Activated T-cell treated with anti-CD3 and anti-CD28 coated beads, Interleukin-2, amount 50 U/mL, for 24 hours (primary cell): Measurements from ENCODE around the gene MYBPC1.
"Not testable (repeated sequence)": the region's sequence is repeated elsewhere in the genome, so short reads cannot be mapped to it uniquely, and the experiment has no call there.

Experiments used
- DNase-seq: peaks from one replicate; pipeline ENCODE4 v3.0.0-alpha.2; 2020
- H3K27ac Mint-ChIP-seq: 2 replicates; pipeline ENCODE4 v1.8.0; 2020; ENCODE audit warnings: mild to moderate bottlenecking, mixed read lengths
- H3K27me3 Mint-ChIP-seq: 2 replicates; pipeline ENCODE4 v1.8.0; 2020; ENCODE audit warnings: mixed read lengths
- H3K36me3 Mint-ChIP-seq: 2 replicates; pipeline ENCODE4 v1.8.0; 2020; ENCODE audit warnings: low read depth, mixed read lengths
- H3K4me1 Mint-ChIP-seq: 2 replicates; pipeline ENCODE4 v1.8.0; 2020; ENCODE audit warnings: low read depth, mixed read lengths
- H3K4me3 Mint-ChIP-seq: 2 replicates; pipeline ENCODE4 v1.8.0; 2020; ENCODE audit warnings: mild to moderate bottlenecking, moderate library complexity, mixed read lengths
- H3K9me3 Mint-ChIP-seq: 2 replicates; pipeline ENCODE4 v1.8.0; 2020; ENCODE audit warnings: mixed read lengths

Gene MYBPC1

GRCh38 chr12:101594700-101595099 is at the start of gene MYBPC1:
Gene MYBPC1, plus strand, starts transcription at chr12:101594971. Its CDS starts 100 bp downstream, at chr12:101595071.
- H3K4me3 Mint-ChIP-seq, result no peak within 1 kb of the TSS

GRCh38 chr12:101551362-101552114 is 43.2 kb upstream of the MYBPC1 start:
- H3K4me1 Mint-ChIP-seq, result no peaks in the 10 kb centered on the region
- H3K27ac Mint-ChIP-seq, result no peak overlapping the region
- peaks cover 15% of the 10 kb centered on the region for H3K27me3 Mint-ChIP-seq
- H3K36me3 Mint-ChIP-seq, result no peaks in the 10 kb centered on the region
- no peak for DNase-seq
- peaks cover 2% of the 10 kb centered on the region for H3K9me3 Mint-ChIP-seq
- no peak overlapping the region for H3K4me3 Mint-ChIP-seq

More at GRCh38 chr12:101594700-101595099, at the start of gene MYBPC1:
- H3K36me3 Mint-ChIP-seq, result no peaks in the 10 kb centered on the region
- H3K9me3 Mint-ChIP-seq, result no peaks in the 10 kb centered on the region
- no peaks in the 10 kb centered on the region for H3K4me1 Mint-ChIP-seq
- H3K27ac Mint-ChIP-seq, result no peak within 1 kb of the TSS
- H3K27me3 Mint-ChIP-seq, result no peaks in the 10 kb centered on the region
- DNase-seq, result no peak

GRCh38 chr12:101552277-101552676 is 42.5 kb upstream of the MYBPC1 start:
- Mint-ChIP-seq H3K27ac (no peak overlapping the region), H3K9me3 (peaks cover 2% of the 10 kb centered on the region), H3K4me1 (no peaks in the 10 kb centered on the region), H3K27me3 (peaks cover 15% of the 10 kb centered on the region), H3K36me3 (no peaks in the 10 kb centered on the region), H3K4me3 (no peak overlapping the region)
- DNase-seq, result no peak

- Mint-ChIP-seq H3K36me3 (no peaks in the 10 kb centered on the region), H3K27me3 (peaks cover 18% of the 10 kb centered on the region), H3K4me1 (no peaks in the 10 kb centered on the region), H3K9me3 (peaks cover 3% of the 10 kb centered on the region), H3K27ac (no peak overlapping the region), H3K4me3 (no peak overlapping the region)
- no peak for DNase-seq
Observed at GRCh38 chr12:101557094-101557493, 37.7 kb upstream of the MYBPC1 start.

- not testable (repeated sequence) for DNase-seq, H3K36me3 Mint-ChIP-seq, H3K27ac Mint-ChIP-seq, H3K4me3 Mint-ChIP-seq, H3K9me3 Mint-ChIP-seq, H3K4me1 Mint-ChIP-seq
- H3K27me3 Mint-ChIP-seq, result peaks cover 13% of the 10 kb centered on the region
Observed at GRCh38 chr12:101558726-101559125, 36.0 kb upstream of the MYBPC1 start.

- Mint-ChIP-seq H3K4me1 (peaks cover 15% of the 10 kb centered on the region), H3K9me3 (peaks cover 6% of the 10 kb centered on the region), H3K27me3 (peaks cover 7% of the 10 kb centered on the region), H3K36me3 (no peaks in the 10 kb centered on the region), H3K27ac (no peak overlapping the region), H3K4me3 (no peak overlapping the region)
- DNase-seq, result no peak
Observed at GRCh38 chr12:101563212-101563611, 31.6 kb upstream of the MYBPC1 start.

- Mint-ChIP-seq H3K4me3 (no peak overlapping the region), H3K9me3 (peaks cover 3% of the 10 kb centered on the region)
Observed at GRCh38 chr12:101564912-101565311, 29.9 kb upstream of the MYBPC1 start.

GRCh38 chr12:101566318-101566717 is 28.5 kb upstream of the MYBPC1 start:
- Mint-ChIP-seq H3K4me1 (peaks cover 17% of the 10 kb centered on the region), H3K27me3 (peaks cover 8% of the 10 kb centered on the region), H3K4me3 (no peak overlapping the region), H3K36me3 (no peaks in the 10 kb centered on the region), H3K27ac (peak overlapping the region; percentile 31), H3K9me3 (peaks cover 3% of the 10 kb centered on the region)
- DNase-seq, result no peak

More at GRCh38 chr12:101564912-101565311, 29.9 kb upstream of the MYBPC1 start:
- Mint-ChIP-seq H3K36me3 (no peaks in the 10 kb centered on the region), H3K4me1 (peaks cover 15% of the 10 kb centered on the region), H3K27ac (no peak overlapping the region), H3K27me3 (peaks cover 11% of the 10 kb centered on the region)
- DNase-seq, result no peak

- no peak overlapping the region for H3K27ac Mint-ChIP-seq
- H3K4me1 Mint-ChIP-seq, result peaks cover 17% of the 10 kb centered on the region
- no peak overlapping the region for H3K4me3 Mint-ChIP-seq
- no peaks in the 10 kb centered on the region for H3K36me3 Mint-ChIP-seq
- H3K27me3 Mint-ChIP-seq, result peaks cover 16% of the 10 kb centered on the region
- DNase-seq, result no peak
- peaks cover 3% of the 10 kb centered on the region for H3K9me3 Mint-ChIP-seq
Observed at GRCh38 chr12:101567918-101568317, 26.9 kb upstream of the MYBPC1 start.

- no peak for DNase-seq
- H3K4me3 Mint-ChIP-seq, result no peak overlapping the region
- peaks cover 23% of the 10 kb centered on the region for H3K27me3 Mint-ChIP-seq
- no peaks in the 10 kb centered on the region for H3K36me3 Mint-ChIP-seq
- H3K27ac Mint-ChIP-seq, result no peak overlapping the region
- peaks cover 16% of the 10 kb centered on the region for H3K4me1 Mint-ChIP-seq
- H3K9me3 Mint-ChIP-seq, result peaks cover 3% of the 10 kb centered on the region
Observed at GRCh38 chr12:101570047-101570446, 24.7 kb upstream of the MYBPC1 start.

- no peak for DNase-seq
- H3K9me3 Mint-ChIP-seq, result peaks cover 2% of the 10 kb centered on the region
- no peak overlapping the region for H3K27ac Mint-ChIP-seq
- no peaks in the 10 kb centered on the region for H3K36me3 Mint-ChIP-seq
- peaks cover 23% of the 10 kb centered on the region for H3K27me3 Mint-ChIP-seq
- H3K4me3 Mint-ChIP-seq, result no peak overlapping the region
- H3K4me1 Mint-ChIP-seq, result peaks cover 13% of the 10 kb centered on the region
Observed at GRCh38 chr12:101571105-101571504, 23.7 kb upstream of the MYBPC1 start.

GRCh38 chr12:101573743-101574142 is 21.0 kb upstream of the MYBPC1 start:
- Mint-ChIP-seq H3K4me3 (no peak overlapping the region), H3K4me1 (peaks cover 2% of the 10 kb centered on the region), H3K27me3 (peaks cover 19% of the 10 kb centered on the region), H3K36me3 (no peaks in the 10 kb centered on the region), H3K9me3 (no peaks in the 10 kb centered on the region), H3K27ac (no peak overlapping the region)
- no peak for DNase-seq

- no peak for DNase-seq
- Mint-ChIP-seq H3K27ac (no peak overlapping the region), H3K4me3 (no peak overlapping the region), H3K9me3 (no peaks in the 10 kb centered on the region), H3K36me3 (no peaks in the 10 kb centered on the region), H3K27me3 (peaks cover 27% of the 10 kb centered on the region), H3K4me1 (no peaks in the 10 kb centered on the region)
Observed at GRCh38 chr12:101578417-101578816, 16.4 kb upstream of the MYBPC1 start.

- Mint-ChIP-seq H3K9me3 (no peaks in the 10 kb centered on the region), H3K27me3 (peaks cover 33% of the 10 kb centered on the region), H3K4me3 (no peak overlapping the region), H3K36me3 (no peaks in the 10 kb centered on the region), H3K27ac (no peak overlapping the region), H3K4me1 (no peaks in the 10 kb centered on the region)
- DNase-seq, result no peak
Observed at GRCh38 chr12:101581190-101581589, 13.6 kb upstream of the MYBPC1 start.

GRCh38 chr12:101582937-101583336 is 11.8 kb upstream of the MYBPC1 start:
- H3K27ac Mint-ChIP-seq, result no peak overlapping the region
- H3K4me3 Mint-ChIP-seq, result no peak overlapping the region
- DNase-seq, result no peak
- no peaks in the 10 kb centered on the region for H3K9me3 Mint-ChIP-seq
- H3K36me3 Mint-ChIP-seq, result no peaks in the 10 kb centered on the region
- peaks cover 34% of the 10 kb centered on the region for H3K27me3 Mint-ChIP-seq
- H3K4me1 Mint-ChIP-seq, result no peaks in the 10 kb centered on the region
